HG03135 (cell line): ENCODE measurements around the gene MSH5.

Source experiments
- ATAC-seq: cut with Tn5 transposase; IDR thresholded peaks from one replicate; pipeline ENCODE4 v1.9.1; 2021; ENCODE audit warnings: mild to moderate bottlenecking, moderate library complexity; ENCODE audit not compliant: unreplicated experiment

Gene MSH5

GRCh38 chr6:31728767-31729514 is 10.9 kb upstream of the MSH5 start, which contains the start of gene DDAH2:
Gene DDAH2, minus strand, starts transcription at chr6:31729299. Its CDS starts 138 bp downstream, at chr6:31729161.
- no peak for ATAC-seq

- no peak for ATAC-seq
Observed at GRCh38 chr6:31729515-31729978, 10.3 kb upstream of the MSH5 start.

GRCh38 chr6:31729979-31730630 is 9.7 kb upstream of the MSH5 start:
- no peak for ATAC-seq

- no peak for ATAC-seq
Observed at GRCh38 chr6:31730631-31731086, 9.1 kb upstream of the MSH5 start.

- ATAC-seq: no peak
Observed at GRCh38 chr6:31732029-31732428, 7.8 kb upstream of the MSH5 start.

GRCh38 chr6:31733734-31734133 is 6.1 kb upstream of the MSH5 start:
- ATAC-seq: no peak

GRCh38 chr6:31734247-31734820 is 5.5 kb upstream of the MSH5 start:
- no peak for ATAC-seq

GRCh38 chr6:31734821-31735406 is 4.9 kb upstream of the MSH5 start:
- ATAC-seq: no peak

GRCh38 chr6:31736021-31736767 is 3.6 kb upstream of the MSH5 start, which contains the start of gene CLIC1:
Gene CLIC1, minus strand, starts transcription at chr6:31736530. Its CDS starts 230 bp downstream, at chr6:31736300.
- ATAC-seq: no peak

- no peak for ATAC-seq
Observed at GRCh38 chr6:31736768-31737314, 3.0 kb upstream of the MSH5 start.

GRCh38 chr6:31737315-31737990 is 2.4 kb upstream of the MSH5 start:
- ATAC-seq: no peak

GRCh38 chr6:31737991-31738979 is 1.5 kb upstream of the MSH5 start:
- no peak for ATAC-seq

- ATAC-seq: no peak
Observed at GRCh38 chr6:31740397-31741223, 805 bp downstream of the MSH5 start.

- ATAC-seq: no peak
Observed at GRCh38 chr6:31741815-31742214, 2.0 kb downstream of the MSH5 start.

- no peak for ATAC-seq
Observed at GRCh38 chr6:31742894-31743293, 3.1 kb downstream of the MSH5 start.

GRCh38 chr6:31744422-31744821 is 4.6 kb downstream of the MSH5 start:
- no peak for ATAC-seq

- ATAC-seq: no peak
Observed at GRCh38 chr6:31749301-31750036, 9.7 kb downstream of the MSH5 start.
